GM19239 (cell line): Measurements from ENCODE around the gene CCDC141.
A peak's percentile ranks its signal among the peaks of the same experiment; 100 is the strongest.

Experiments used
- DNase-seq: peaks from one replicate; pipeline ENCODE4 v3.0.0; 2011; ENCODE audit warnings: low spot score; ENCODE audit not compliant: insufficient read length
- FAIRE-seq: peaks from 2 replicates; lab custom pipeline; 2011; peaks lifted over from hg19 to GRCh38; lab: Jason Lieb, UNC

The CCDC141 gene

GRCh38 chr2:178843697-178844096 lies 206.2 kb downstream of the CCDC141 start:
- FAIRE-seq (peak; percentile 31), DNase-seq (no peak)

- DNase-seq (no peak), FAIRE-seq (no peak)
Observed at GRCh38 chr2:178836807-178837206, 213.1 kb downstream of the CCDC141 start.

- no peak for FAIRE-seq
- DNase-seq: no peak
Observed at GRCh38 chr2:178834086-178834485, 215.9 kb downstream of the CCDC141 start.

- FAIRE-seq (no peak), DNase-seq (no peak)
Observed at GRCh38 chr2:178833382-178833781, 216.6 kb downstream of the CCDC141 start.

- FAIRE-seq: no peak
- no peak for DNase-seq
Observed at GRCh38 chr2:178830451-178830850, 219.5 kb downstream of the CCDC141 start.

GRCh38 chr2:178829981-178830380 lies 220.0 kb downstream of the CCDC141 start:
- no peak for FAIRE-seq
- DNase-seq: no peak

GRCh38 chr2:178829299-178829960 lies 220.5 kb downstream of the CCDC141 start:
- FAIRE-seq (no peak), DNase-seq (no peak)

GRCh38 chr2:178828486-178828881 lies 221.5 kb downstream of the CCDC141 start:
- FAIRE-seq (no peak), DNase-seq (no peak)

GRCh38 chr2:178827739-178828485 lies 222.0 kb downstream of the CCDC141 start:
- FAIRE-seq (no peak), DNase-seq (no peak)

GRCh38 chr2:178827111-178827510 lies 222.8 kb downstream of the CCDC141 start:
- DNase-seq: no peak
- no peak for FAIRE-seq

GRCh38 chr2:178825183-178825582 lies 224.8 kb downstream of the CCDC141 start:
- no peak for DNase-seq
- FAIRE-seq: no peak

GRCh38 chr2:178824181-178824580 lies 225.8 kb downstream of the CCDC141 start:
- FAIRE-seq (no peak), DNase-seq (no peak)

- DNase-seq: no peak
- FAIRE-seq: peak; percentile 84
Observed at GRCh38 chr2:178819992-178820391, 229.9 kb downstream of the CCDC141 start.

- no peak for DNase-seq
- FAIRE-seq: no peak
Observed at GRCh38 chr2:178819147-178819875, 230.6 kb downstream of the CCDC141 start.

- no peak for FAIRE-seq
- no peak for DNase-seq
Observed at GRCh38 chr2:178811901-178812300, 238.0 kb downstream of the CCDC141 start.

- no peak for FAIRE-seq
- no peak for DNase-seq
Observed at GRCh38 chr2:178811045-178811444, 238.9 kb downstream of the CCDC141 start.

GRCh38 chr2:178810422-178810821 lies 239.5 kb downstream of the CCDC141 start:
- FAIRE-seq (no peak), DNase-seq (no peak)

- FAIRE-seq (no peak), DNase-seq (no peak)
Observed at GRCh38 chr2:178807227-178808008, 242.5 kb downstream of the CCDC141 start, which contains the start of gene TTN. TTN (minus strand) TSS chr2:178807423; CDS start chr2:178804642, 2,781 bp downstream.

- FAIRE-seq (no peak), DNase-seq (no peak)
Observed at GRCh38 chr2:178806543-178806942, 243.4 kb downstream of the CCDC141 start.

GRCh38 chr2:178805457-178805856 lies 244.5 kb downstream of the CCDC141 start:
- no peak for FAIRE-seq

More at GRCh38 chr2:178805457-178805856, 244.5 kb downstream of the CCDC141 start:
- DNase-seq: no peak
